Measurements from ENCODE around the gene CDH19.

The CDH19 gene

DNA sequence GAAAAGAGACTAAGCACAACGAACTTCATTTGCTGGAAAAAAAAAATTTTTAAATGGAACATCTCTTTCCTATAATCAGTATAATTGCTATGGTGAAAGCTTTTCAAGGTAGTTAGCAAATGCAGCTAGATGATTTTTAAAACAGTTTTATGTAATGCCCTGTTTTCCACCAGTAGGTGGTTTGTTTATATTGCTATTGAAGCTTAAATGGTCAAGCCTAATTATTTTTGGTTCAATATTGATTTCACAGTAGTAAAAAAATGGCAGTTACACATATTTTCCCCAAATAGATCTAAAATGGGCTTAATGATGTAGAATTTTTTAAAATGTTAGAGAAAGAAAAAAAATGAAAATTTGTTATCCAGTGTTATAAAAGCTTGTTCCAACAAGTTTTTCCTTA, 70.2 kb downstream of the CDH19 start:
- TF ChIP-seq TCF12 (IDR thresholded peaks at IDR 0.05; ENCODE audit: low read depth) = no peak
- TF ChIP-seq FOXM1 (IDR thresholded peaks at IDR 0.05; ENCODE audit: borderline replicate concordance, low read depth) = no peak
- TF ChIP-seq USF1 (IDR thresholded peaks at IDR 0.05) = no peak
- no peak for TF ChIP-seq EGR1 (IDR thresholded peaks at IDR 0.05)
- no peak for TF ChIP-seq MAX (IDR thresholded peaks at IDR 0.05)
- no peak for TF ChIP-seq EP300 (IDR thresholded peaks at IDR 0.05; ENCODE audit: borderline replicate concordance)
- TF ChIP-seq YY1 (IDR thresholded peaks at IDR 0.05; ENCODE audit: low read depth) = no peak
- no peak for TF ChIP-seq TAF1 (IDR thresholded peaks at IDR 0.05; ENCODE audit: low read depth)
- TF ChIP-seq, protein P1, sequence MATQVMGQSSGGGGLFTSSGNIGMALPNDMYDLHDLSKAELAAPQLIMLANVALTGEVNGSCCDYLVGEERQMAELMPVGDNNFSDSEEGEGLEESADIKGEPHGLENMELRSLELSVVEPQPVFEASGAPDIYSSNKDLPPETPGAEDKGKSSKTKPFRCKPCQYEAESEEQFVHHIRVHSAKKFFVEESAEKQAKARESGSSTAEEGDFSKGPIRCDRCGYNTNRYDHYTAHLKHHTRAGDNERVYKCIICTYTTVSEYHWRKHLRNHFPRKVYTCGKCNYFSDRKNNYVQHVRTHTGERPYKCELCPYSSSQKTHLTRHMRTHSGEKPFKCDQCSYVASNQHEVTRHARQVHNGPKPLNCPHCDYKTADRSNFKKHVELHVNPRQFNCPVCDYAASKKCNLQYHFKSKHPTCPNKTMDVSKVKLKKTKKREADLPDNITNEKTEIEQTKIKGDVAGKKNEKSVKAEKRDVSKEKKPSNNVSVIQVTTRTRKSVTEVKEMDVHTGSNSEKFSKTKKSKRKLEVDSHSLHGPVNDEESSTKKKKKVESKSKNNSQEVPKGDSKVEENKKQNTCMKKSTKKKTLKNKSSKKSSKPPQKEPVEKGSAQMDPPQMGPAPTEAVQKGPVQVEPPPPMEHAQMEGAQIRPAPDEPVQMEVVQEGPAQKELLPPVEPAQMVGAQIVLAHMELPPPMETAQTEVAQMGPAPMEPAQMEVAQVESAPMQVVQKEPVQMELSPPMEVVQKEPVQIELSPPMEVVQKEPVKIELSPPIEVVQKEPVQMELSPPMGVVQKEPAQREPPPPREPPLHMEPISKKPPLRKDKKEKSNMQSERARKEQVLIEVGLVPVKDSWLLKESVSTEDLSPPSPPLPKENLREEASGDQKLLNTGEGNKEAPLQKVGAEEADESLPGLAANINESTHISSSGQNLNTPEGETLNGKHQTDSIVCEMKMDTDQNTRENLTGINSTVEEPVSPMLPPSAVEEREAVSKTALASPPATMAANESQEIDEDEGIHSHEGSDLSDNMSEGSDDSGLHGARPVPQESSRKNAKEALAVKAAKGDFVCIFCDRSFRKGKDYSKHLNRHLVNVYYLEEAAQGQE (IDR thresholded peaks at IDR 0.05; ENCODE audit: low read depth) = no peak
- TF ChIP-seq RAD21 (IDR thresholded peaks at IDR 0.05; ENCODE audit: low read depth) = no peak
- TF ChIP-seq CREB1 (IDR thresholded peaks at IDR 0.05; ENCODE audit: low read depth) = no peak
- TF ChIP-seq TEAD4 (IDR thresholded peaks at IDR 0.05) = no peak
- TF ChIP-seq CEBPB (IDR thresholded peaks at IDR 0.05) = no peak
- TF ChIP-seq NFIC (IDR thresholded peaks at IDR 0.05) = no peak
- TF ChIP-seq ZBTB7A (IDR thresholded peaks at IDR 0.05; ENCODE audit: low read depth) = no peak

- TF ChIP-seq USF1 (IDR thresholded peaks at IDR 0.05) (no peak), TEAD4 (IDR thresholded peaks at IDR 0.05) (no peak), EP300 (IDR thresholded peaks at IDR 0.05; ENCODE audit: borderline replicate concordance) (no peak), TAF1 (IDR thresholded peaks at IDR 0.05; ENCODE audit: low read depth) (no peak), NFIC (IDR thresholded peaks at IDR 0.05) (no peak), RAD21 (IDR thresholded peaks at IDR 0.05; ENCODE audit: low read depth) (no peak)
These were observed 80.5 kb downstream of the CDH19 start for GRCh38 chr18:66523219-66523991.

GRCh38 chr18:66513996-66514395, 89.9 kb downstream of the CDH19 start:
- TF ChIP-seq USF1 (IDR thresholded peaks at IDR 0.05) = no peak
- TF ChIP-seq YY1 (IDR thresholded peaks at IDR 0.05; ENCODE audit: low read depth) = no peak
- no peak for TF ChIP-seq EP300 (IDR thresholded peaks at IDR 0.05; ENCODE audit: borderline replicate concordance)
- TF ChIP-seq ZBTB7A (IDR thresholded peaks at IDR 0.05; ENCODE audit: low read depth) = no peak
- TF ChIP-seq TEAD4 (IDR thresholded peaks at IDR 0.05) = no peak
- no peak for TF ChIP-seq TAF1 (IDR thresholded peaks at IDR 0.05; ENCODE audit: low read depth)
- TF ChIP-seq CREB1 (IDR thresholded peaks at IDR 0.05; ENCODE audit: low read depth) = no peak
- TF ChIP-seq MAX (IDR thresholded peaks at IDR 0.05) = no peak
- TF ChIP-seq, protein P1 (IDR thresholded peaks at IDR 0.05; ENCODE audit: low read depth) = no peak
- no peak for TF ChIP-seq NFIC (IDR thresholded peaks at IDR 0.05)
- TF ChIP-seq EGR1 (IDR thresholded peaks at IDR 0.05) = no peak
- no peak for TF ChIP-seq RAD21 (IDR thresholded peaks at IDR 0.05; ENCODE audit: low read depth)
- no peak for TF ChIP-seq TCF12 (IDR thresholded peaks at IDR 0.05; ENCODE audit: low read depth)
- TF ChIP-seq CEBPB (IDR thresholded peaks at IDR 0.05) = no peak
- TF ChIP-seq FOXM1 (IDR thresholded peaks at IDR 0.05; ENCODE audit: borderline replicate concordance, low read depth) = no peak

DNA sequence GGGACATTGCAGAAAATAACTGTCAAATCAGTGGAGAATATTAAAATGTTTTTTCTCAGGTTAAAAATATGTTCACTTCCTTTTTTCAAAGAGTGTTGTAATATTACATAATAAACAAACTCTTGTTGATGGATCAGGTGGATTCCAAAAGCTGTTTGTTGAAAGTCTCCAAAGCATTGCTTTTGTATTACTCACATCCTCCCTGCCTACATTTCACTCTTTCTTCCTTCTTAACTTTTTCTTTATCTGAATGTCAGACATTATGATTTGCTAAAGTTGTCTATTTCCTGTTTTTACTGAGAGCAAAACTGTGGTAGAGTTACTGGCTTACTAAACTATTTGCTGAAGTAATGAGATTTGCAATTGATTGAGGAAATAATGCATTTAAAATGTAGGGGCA, 92.1 kb downstream of the CDH19 start:
- TF ChIP-seq CEBPB (IDR thresholded peaks at IDR 0.05) (no peak), EGR1 (IDR thresholded peaks at IDR 0.05) (no peak), TEAD4 (IDR thresholded peaks at IDR 0.05) (no peak), USF1 (IDR thresholded peaks at IDR 0.05) (no peak), ZBTB7A (IDR thresholded peaks at IDR 0.05; ENCODE audit: low read depth) (no peak), EP300 (IDR thresholded peaks at IDR 0.05; ENCODE audit: borderline replicate concordance) (no peak), TAF1 (IDR thresholded peaks at IDR 0.05; ENCODE audit: low read depth) (no peak), YY1 (IDR thresholded peaks at IDR 0.05; ENCODE audit: low read depth) (no peak), TCF12 (IDR thresholded peaks at IDR 0.05; ENCODE audit: low read depth) (no peak), NFIC (IDR thresholded peaks at IDR 0.05) (no peak), CREB1 (IDR thresholded peaks at IDR 0.05; ENCODE audit: low read depth) (no peak), MAX (IDR thresholded peaks at IDR 0.05) (no peak), FOXM1 (IDR thresholded peaks at IDR 0.05; ENCODE audit: borderline replicate concordance, low read depth) (no peak)
